DOHH2 (cell line): Measurements from ENCODE around the gene CYSRT1.

Source experiments
- H3F3A ChIP-seq: fragments of 200-600 bp; sonication (generic), shearing (Covaris generic); 2 replicates; pipeline ENCODE4 v1.6.0; 2016; ENCODE audit warnings: antibody characterized with exemption, mild to moderate bottlenecking; ENCODE audit not compliant: control insufficient read depth, insufficient read depth
- H3K27ac ChIP-seq: fragments of 200-600 bp; sonication (generic); 2 replicates; pipeline ENCODE4 v1.5.1; 2014; ENCODE audit warnings: low read depth, mild to moderate bottlenecking, low read length, moderate library complexity
- H3K27me3 ChIP-seq: fragments of 200-600 bp; sonication (generic); 2 replicates; pipeline ENCODE4 v1.6.1; 2014; ENCODE audit warnings: mild to moderate bottlenecking, low read length, mixed read lengths; ENCODE audit not compliant: control insufficient read depth
- H3K36me3 ChIP-seq: fragments of 200-600 bp; sonication (generic); 2 replicates; pipeline ENCODE4 v1.6.1; 2014; ENCODE audit warnings: mild to moderate bottlenecking, low read length, moderate library complexity, mixed read lengths; ENCODE audit not compliant: control insufficient read depth
- H3K4me1 ChIP-seq: fragments of 200-600 bp; sonication (generic); 2 replicates; pipeline ENCODE4 v1.6.1; 2014; ENCODE audit warnings: mild to moderate bottlenecking, low read length, mixed read lengths; ENCODE audit not compliant: control insufficient read depth
- H3K4me2 ChIP-seq: fragments of 200-600 bp; sonication (generic); 2 replicates; pipeline ENCODE4 v1.6.0; 2014; ENCODE audit warnings: mild to moderate bottlenecking, low read length, moderate library complexity
- H3K4me3 ChIP-seq: fragments of 200-600 bp; sonication (generic); 2 replicates; pipeline ENCODE4 v1.5.1; 2014; ENCODE audit warnings: mild to moderate bottlenecking, low read length, mixed read lengths
- H3K79me2 ChIP-seq: fragments of 200-600 bp; sonication (generic); 2 replicates; pipeline ENCODE4 v1.6.1; 2014; ENCODE audit warnings: mild to moderate bottlenecking, low read length, mixed read lengths; ENCODE audit not compliant: control insufficient read depth
- H3K9me2 ChIP-seq: fragments of 200-600 bp; sonication (generic); replicated peaks from 2 replicates; pipeline ENCODE4 v1.6.1; 2014; ENCODE audit warnings: mild to moderate bottlenecking, low read length, mixed read lengths; ENCODE audit not compliant: control insufficient read depth
- H3K9me3 ChIP-seq: fragments of 200-600 bp; sonication (generic); 2 replicates; pipeline ENCODE4 v1.6.1; 2014; ENCODE audit warnings: antibody characterized with exemption, low read length, mixed read lengths; ENCODE audit not compliant: control insufficient read depth, insufficient read depth
- H4K20me1 ChIP-seq: fragments of 200-600 bp; sonication (generic); 2 replicates; pipeline ENCODE4 v1.6.0; 2014; ENCODE audit warnings: low read depth, mild to moderate bottlenecking, antibody characterized with exemption, low read length, moderate library complexity; ENCODE audit not compliant: control insufficient read depth, insufficient read depth
- CTCF ChIP-seq: fragments of 200-600 bp; sonication (generic); IDR thresholded peaks from one replicate; pipeline ENCODE4 v1.5.1; 2014; ENCODE audit warnings: antibody characterized with exemption, mild to moderate bottlenecking, low read depth, low read length; ENCODE audit not compliant: poor library complexity, severe bottlenecking
- EZH2phosphoT487 ChIP-seq: fragments of 200-600 bp; sonication (generic); IDR thresholded peaks from 2 replicates; pipeline ENCODE4 v1.6.1; 2017; ENCODE audit warnings: borderline replicate concordance, mild to moderate bottlenecking, antibody characterized with exemption, low read length, moderate library complexity, mixed read lengths

Gene CYSRT1

GRCh38 chr9:137180491-137180890, 44.5 kb upstream of the CYSRT1 start:
- H3F3A ChIP-seq: peaks cover 7% of the 10 kb centered on the region
- no peaks in the 10 kb centered on the region for H3K27me3 ChIP-seq
- no peak overlapping the region for H3K4me2 ChIP-seq
- peaks cover 5% of the 10 kb centered on the region; the same call in 1 of the 2 replicates for H4K20me1 ChIP-seq
- H3K27ac ChIP-seq: no peak overlapping the region
- no peaks in the 10 kb centered on the region for H3K9me2 ChIP-seq
- H3K4me1 ChIP-seq: no peaks in the 10 kb centered on the region
- no peak overlapping the region for H3K4me3 ChIP-seq
- no peak for TF ChIP-seq CTCF
- no peak for TF ChIP-seq EZH2phosphoT487
- no peaks in the 10 kb centered on the region for H3K9me3 ChIP-seq
- H3K36me3 ChIP-seq: peaks cover 44% of the 10 kb centered on the region
- peaks cover 6% of the 10 kb centered on the region for H3K79me2 ChIP-seq

GRCh38 chr9:137181680-137182079, 43.3 kb upstream of the CYSRT1 start:
- H3K36me3 ChIP-seq: peaks cover 48% of the 10 kb centered on the region
- peaks cover 18% of the 10 kb centered on the region for H3K79me2 ChIP-seq
- no peaks in the 10 kb centered on the region for H3K27me3 ChIP-seq
- H3K4me3 ChIP-seq: no peak overlapping the region
- TF ChIP-seq EZH2phosphoT487: no peak
- TF ChIP-seq CTCF: no peak
- H3K9me2 ChIP-seq: no peaks in the 10 kb centered on the region
- no peaks in the 10 kb centered on the region for H4K20me1 ChIP-seq
- no peaks in the 10 kb centered on the region for H3K9me3 ChIP-seq
- no peak overlapping the region for H3K27ac ChIP-seq
- H3K4me1 ChIP-seq: peaks cover 5% of the 10 kb centered on the region
- H3F3A ChIP-seq: no peaks in the 10 kb centered on the region
- H3K4me2 ChIP-seq: no peak overlapping the region

DNA sequence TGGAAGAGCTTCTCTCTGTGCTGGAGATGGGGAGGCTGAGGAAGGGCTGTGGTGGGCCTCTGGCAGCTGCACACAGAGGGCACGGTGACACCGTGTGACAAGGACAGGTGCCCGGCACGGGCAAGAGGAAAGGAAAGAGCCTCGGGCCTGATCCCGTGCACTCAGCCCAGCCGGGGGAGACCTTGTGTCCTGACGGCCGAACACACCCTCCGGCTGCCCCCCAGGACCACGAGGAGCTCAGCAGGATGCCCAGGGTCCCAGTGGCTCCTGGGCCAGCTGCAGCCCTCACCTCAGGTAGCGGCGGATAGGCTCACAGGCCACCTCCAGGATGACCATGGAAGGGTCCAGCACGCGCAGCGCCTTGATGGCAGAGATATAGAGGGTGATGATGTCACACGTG, 42.1 kb upstream of the CYSRT1 start:
- no peaks in the 10 kb centered on the region for H4K20me1 ChIP-seq
- no peak overlapping the region for H3K27ac ChIP-seq
- TF ChIP-seq EZH2phosphoT487 (no peak), CTCF (no peak)
- H3K4me1 ChIP-seq: peaks cover 16% of the 10 kb centered on the region
- H3K4me3 ChIP-seq: no peak overlapping the region
- peaks cover 53% of the 10 kb centered on the region for H3K36me3 ChIP-seq
- H3K4me2 ChIP-seq: no peak overlapping the region
- no peaks in the 10 kb centered on the region for H3K9me3 ChIP-seq
- no peaks in the 10 kb centered on the region for H3K9me2 ChIP-seq
- H3F3A ChIP-seq: no peaks in the 10 kb centered on the region
- H3K79me2 ChIP-seq: peaks cover 30% of the 10 kb centered on the region
- no peaks in the 10 kb centered on the region for H3K27me3 ChIP-seq
